ENCODE measurements around the gene GALNTL6. TPM values are rescaled to one million over a fixed set of nuclear protein-coding genes. Genes with fewer than 3 reads are reported as not detected.
A peak's percentile ranks its signal among the peaks of the same experiment; 100 is the strongest.

Gene GALNTL6
- total and polyA plus RNA-seq, 2 experiments from 2014 or later: not detected

GRCh38 chr4:173001571-173001970, 1188.4 kb downstream of the GALNTL6 start:
- Histone ChIP-seq H3K9me3 (ENCODE audit: low read depth) (no peaks in the 10 kb centered on the region), H3K9ac (no peak overlapping the region), H3K4me2 (ENCODE audit: unreplicated experiment) (no peak overlapping the region), H3K36me3 (ENCODE audit: low read depth) (no peaks in the 10 kb centered on the region), H2AFZ (no peak overlapping the region), H3K4me3 (no peak overlapping the region), H3K27ac (no peak overlapping the region), H3F3A (ENCODE audit: insufficient read depth) (peaks cover 13% of the 10 kb centered on the region; the same call in 1 of the 2 replicates), H3K9me2 (ENCODE audit: insufficient read depth) (no peaks in the 10 kb centered on the region), H4K20me1 (ENCODE audit: insufficient read depth) (no peaks in the 10 kb centered on the region), H3K79me2 (ENCODE audit: insufficient read depth) (no peaks in the 10 kb centered on the region), H3K27me3 (replicated peaks; ENCODE audit: insufficient read depth) (peaks cover 24% of the 10 kb centered on the region), H3K4me1 (ENCODE audit: insufficient read depth) (peaks cover 26% of the 10 kb centered on the region)
- in situ Hi-C loops (cut with MboI): loop anchor here (25.0 kb wide), 1 partner anchor 411 kb away; no protein-coding TSS in a partner anchor
- TF ChIP-seq EZH2phosphoT487 (IDR thresholded peaks at IDR 0.05; ENCODE audit: insufficient read depth, low read depth) (no peak), EZH2 (IDR thresholded peaks at IDR 0.05; ENCODE audit: insufficient read depth, poor library complexity, severe bottlenecking) (no peak)
- peak; percentile 54 for DNase-seq

- no peaks in the 10 kb centered on the region for H3K79me2 ChIP-seq (ENCODE audit: insufficient read depth)
- no peaks in the 10 kb centered on the region for H4K20me1 ChIP-seq (ENCODE audit: insufficient read depth)
- 83 to 89% methylated on average over 6 of the region's 6 CpGs for WGBS, 2 experiments (ENCODE audit: low coverage in 1 of 2, low lambda C conversion rate in 2 of 2, missing lambda C conversion rate in 2 of 2)
- no peaks in the 10 kb centered on the region for H3K9me3 ChIP-seq (ENCODE audit: low read depth)
- no peaks in the 10 kb centered on the region for H3K36me3 ChIP-seq (ENCODE audit: low read depth)
- H2AFZ ChIP-seq: no peak overlapping the region
- peaks cover 12% of the 10 kb centered on the region; the same call in 1 of the 2 replicates for H3F3A ChIP-seq (ENCODE audit: insufficient read depth)
- H3K27ac ChIP-seq: no peak overlapping the region
- no peaks in the 10 kb centered on the region for H3K9me2 ChIP-seq (ENCODE audit: insufficient read depth)
- no peak overlapping the region for H3K9ac ChIP-seq
- TF ChIP-seq EZH2phosphoT487 (IDR thresholded peaks at IDR 0.05; ENCODE audit: insufficient read depth, low read depth) (no peak), EZH2 (IDR thresholded peaks at IDR 0.05; ENCODE audit: insufficient read depth, poor library complexity, severe bottlenecking) (no peak)
- no peak overlapping the region for H3K4me2 ChIP-seq (ENCODE audit: unreplicated experiment)
- peaks cover 23% of the 10 kb centered on the region for H3K4me1 ChIP-seq (ENCODE audit: insufficient read depth)
- peaks cover 37% of the 10 kb centered on the region for H3K27me3 ChIP-seq (replicated peaks; ENCODE audit: insufficient read depth)
- DNase-seq: no peak
- H3K4me3 ChIP-seq: no peak overlapping the region
- in situ Hi-C loops (cut with MboI): loop anchor here (25.0 kb wide), 1 partner anchor 409 kb away; no protein-coding TSS in a partner anchor
Observed at GRCh38 chr4:173002830-173003561, 1189.8 kb downstream of the GALNTL6 start.

GRCh38 chr4:173005912-173006633, 1192.9 kb downstream of the GALNTL6 start:
- no peak for DNase-seq
- in situ Hi-C loops (cut with MboI): loop anchor here (25.0 kb wide), 1 partner anchor 406 kb away; no protein-coding TSS in a partner anchor

GRCh38 chr4:173008436-173008835, 1195.2 kb downstream of the GALNTL6 start:
- no peak overlapping the region for H3K9ac ChIP-seq
- H3K9me2 ChIP-seq (ENCODE audit: insufficient read depth): no peaks in the 10 kb centered on the region
- no peaks in the 10 kb centered on the region for H3F3A ChIP-seq (ENCODE audit: insufficient read depth)
- in situ Hi-C loops (cut with MboI): loop anchor here (25.0 kb wide), 1 partner anchor 404 kb away; no protein-coding TSS in a partner anchor
- no peak overlapping the region for H3K4me2 ChIP-seq (ENCODE audit: unreplicated experiment)
- H3K27me3 ChIP-seq (replicated peaks; ENCODE audit: insufficient read depth): peaks cover 44% of the 10 kb centered on the region
- no peaks in the 10 kb centered on the region for H3K4me1 ChIP-seq (ENCODE audit: insufficient read depth)
- no peaks in the 10 kb centered on the region for H3K36me3 ChIP-seq (ENCODE audit: low read depth)
- H3K27ac ChIP-seq: no peak overlapping the region
- DNase-seq: no peak
- H3K79me2 ChIP-seq (ENCODE audit: insufficient read depth): no peaks in the 10 kb centered on the region
- H2AFZ ChIP-seq: no peak overlapping the region
- 50% methylated on average over 3 of the region's 3 CpGs for WGBS, 2 experiments (ENCODE audit: low coverage in 1 of 2, low lambda C conversion rate in 2 of 2, missing lambda C conversion rate in 2 of 2)
- no peaks in the 10 kb centered on the region for H4K20me1 ChIP-seq (ENCODE audit: insufficient read depth)
- TF ChIP-seq EZH2 (IDR thresholded peaks at IDR 0.05; ENCODE audit: insufficient read depth, poor library complexity, severe bottlenecking) (no peak), EZH2phosphoT487 (IDR thresholded peaks at IDR 0.05; ENCODE audit: insufficient read depth, low read depth) (no peak)
- no peaks in the 10 kb centered on the region for H3K9me3 ChIP-seq (ENCODE audit: low read depth)
- no peak overlapping the region for H3K4me3 ChIP-seq

More at GRCh38 chr4:173005912-173006633, 1192.9 kb downstream of the GALNTL6 start:
- H3K9me2 ChIP-seq (ENCODE audit: insufficient read depth): no peaks in the 10 kb centered on the region
- no peaks in the 10 kb centered on the region for H3K36me3 ChIP-seq (ENCODE audit: low read depth)
- H2AFZ ChIP-seq: no peak overlapping the region
- no peak overlapping the region for H3K9ac ChIP-seq
- H4K20me1 ChIP-seq (ENCODE audit: insufficient read depth): no peaks in the 10 kb centered on the region
- peaks cover 42% of the 10 kb centered on the region for H3K27me3 ChIP-seq (replicated peaks; ENCODE audit: insufficient read depth)
- TF ChIP-seq EZH2 (IDR thresholded peaks at IDR 0.05; ENCODE audit: insufficient read depth, poor library complexity, severe bottlenecking) (no peak), EZH2phosphoT487 (IDR thresholded peaks at IDR 0.05; ENCODE audit: insufficient read depth, low read depth) (no peak)
- no peak overlapping the region for H3K4me2 ChIP-seq (ENCODE audit: unreplicated experiment)
- no peak overlapping the region for H3K4me3 ChIP-seq
- WGBS, 2 experiments (ENCODE audit: low coverage in 1 of 2, low lambda C conversion rate in 2 of 2, missing lambda C conversion rate in 2 of 2): 25 to 30% methylated on average over 3 of the region's 3 CpGs
- no peaks in the 10 kb centered on the region for H3F3A ChIP-seq (ENCODE audit: insufficient read depth)
- H3K79me2 ChIP-seq (ENCODE audit: insufficient read depth): no peaks in the 10 kb centered on the region
- H3K27ac ChIP-seq: no peak overlapping the region
- H3K4me1 ChIP-seq (ENCODE audit: insufficient read depth): peaks cover 10% of the 10 kb centered on the region; the same call in 1 of the 2 replicates
- H3K9me3 ChIP-seq (ENCODE audit: low read depth): no peaks in the 10 kb centered on the region
